ENCODE data around the gene FBLN2.

Gene FBLN2

GRCh38 chr3:13504161-13504831, 44.6 kb upstream of the FBLN2 start:
- TF ChIP-seq GABPA (IDR thresholded peaks at IDR 0.05; ENCODE audit: low read depth) = no peak
- no peak for TF ChIP-seq SPI1 (IDR thresholded peaks at IDR 0.05; ENCODE audit: borderline replicate concordance, low read depth)
- no peak for TF ChIP-seq CTCF (IDR thresholded peaks at IDR 0.05; ENCODE audit: insufficient read depth, low read length)
- no peak for TF ChIP-seq POLR2AphosphoS5 (IDR thresholded peaks at IDR 0.05; ENCODE audit: low read depth)
- TF ChIP-seq REST (IDR thresholded peaks at IDR 0.05; ENCODE audit: insufficient replicate concordance, low read depth) = no peak
- no peak for DNase-seq (ENCODE audit: low read depth in 1 of 2, low spot score in 1 of 2)
- Histone ChIP-seq H3K27ac (replicated peaks) (no peak overlapping the region), H3K27me3 (ENCODE audit: insufficient read depth, poor library complexity, severe bottlenecking) (no peaks in the 10 kb centered on the region), H3K4me3 (replicated peaks; ENCODE audit: insufficient read depth, low read length) (no peak overlapping the region)

GRCh38 chr3:13505147-13506130, 43.5 kb upstream of the FBLN2 start:
- Histone ChIP-seq H3K27ac (replicated peaks) (no peak overlapping the region), H3K27me3 (ENCODE audit: insufficient read depth, poor library complexity, severe bottlenecking) (no peaks in the 10 kb centered on the region), H3K4me3 (replicated peaks; ENCODE audit: insufficient read depth, low read length) (no peak overlapping the region)
- TF ChIP-seq POLR2AphosphoS5 (IDR thresholded peaks at IDR 0.05; ENCODE audit: low read depth) (no peak), GABPA (IDR thresholded peaks at IDR 0.05; ENCODE audit: low read depth) (no peak), REST (IDR thresholded peaks at IDR 0.05; ENCODE audit: insufficient replicate concordance, low read depth) (no peak), SPI1 (IDR thresholded peaks at IDR 0.05; ENCODE audit: borderline replicate concordance, low read depth) (no peak), CTCF (IDR thresholded peaks at IDR 0.05; ENCODE audit: insufficient read depth, low read length) (no peak)
- no peak for DNase-seq (ENCODE audit: low read depth in 1 of 2, low spot score in 1 of 2)

- DNase-seq (ENCODE audit: low read depth in 1 of 2, low spot score in 1 of 2) = no peak
- Histone ChIP-seq H3K4me3 (replicated peaks; ENCODE audit: insufficient read depth, low read length) (no peak overlapping the region), H3K27ac (replicated peaks) (no peak overlapping the region), H3K27me3 (ENCODE audit: insufficient read depth, poor library complexity, severe bottlenecking) (no peaks in the 10 kb centered on the region)
- TF ChIP-seq SPI1 (IDR thresholded peaks at IDR 0.05; ENCODE audit: borderline replicate concordance, low read depth) (no peak), GABPA (IDR thresholded peaks at IDR 0.05; ENCODE audit: low read depth) (no peak), CTCF (IDR thresholded peaks at IDR 0.05; ENCODE audit: insufficient read depth, low read length) (no peak), REST (IDR thresholded peaks at IDR 0.05; ENCODE audit: insufficient replicate concordance, low read depth) (no peak), POLR2AphosphoS5 (IDR thresholded peaks at IDR 0.05; ENCODE audit: low read depth) (no peak)
Observed at GRCh38 chr3:13506239-13506638, 42.7 kb upstream of the FBLN2 start.

Measured in HL-60 (cell line).